HS-27A (cell line): ENCODE data around the gene OR10H3.
"Not testable (repeated sequence)": the region's sequence is repeated elsewhere in the genome, so short reads cannot be mapped to it uniquely, and the experiment has no call there.

ENCODE experiments used
- DNase-seq: peaks from one replicate; pipeline ENCODE4 v3.0.0-alpha.2; 2012; ENCODE audit warnings: low read depth, missing footprints

OR10H3 gene

DNA sequence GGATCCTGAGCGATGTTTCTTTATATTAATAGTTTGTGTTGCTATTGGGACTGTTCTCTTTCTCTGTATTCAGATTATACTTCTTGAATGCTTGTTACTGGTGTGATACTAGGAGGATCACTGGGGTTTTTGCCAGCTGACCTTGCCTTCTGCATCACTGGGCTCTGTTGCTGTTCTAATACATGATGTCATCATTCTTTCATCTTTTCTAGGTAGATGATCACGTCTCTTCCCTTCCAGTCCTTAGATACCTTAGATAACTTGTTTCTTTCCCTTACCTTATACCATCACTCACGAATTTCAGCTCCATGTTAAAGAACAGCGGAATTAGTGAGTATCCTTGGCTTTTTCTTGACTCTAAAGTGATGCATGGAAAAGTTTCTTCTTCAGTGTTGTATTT lies at the start of gene OR10H3:
OR10H3 (plus strand) TSS at position 264 of the 400 bp plus-strand sequence. CDS start 3,408 bp downstream, outside the sequence.
- no peak for DNase-seq

DNA sequence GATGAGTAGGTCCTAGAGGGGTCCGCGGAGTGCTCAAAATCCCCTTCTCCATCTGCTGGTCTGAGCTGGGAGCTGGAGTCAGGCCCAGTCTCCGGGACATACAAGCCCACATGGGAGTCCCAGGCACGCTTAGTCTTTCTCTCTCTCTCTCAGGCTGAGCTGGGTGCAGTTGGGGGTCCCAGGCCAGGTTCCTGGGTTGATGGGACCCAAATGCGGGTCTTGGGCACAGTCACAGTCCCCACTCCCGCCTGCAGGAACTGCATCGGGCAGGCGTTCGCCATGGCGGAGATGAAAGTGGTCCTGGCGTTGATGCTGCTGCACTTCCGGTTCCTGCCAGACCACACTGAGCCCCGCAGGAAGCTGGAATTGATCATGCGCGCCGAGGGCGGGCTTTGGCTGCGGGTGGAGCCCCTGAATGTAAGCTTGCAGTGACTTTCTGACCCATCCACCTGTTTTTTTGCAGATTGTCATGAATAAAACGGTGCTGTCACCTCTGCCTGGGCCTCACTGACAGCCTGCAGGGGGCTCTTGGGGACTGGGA lies 41.1 kb upstream of the OR10H3 start:
- no peak for DNase-seq

DNA sequence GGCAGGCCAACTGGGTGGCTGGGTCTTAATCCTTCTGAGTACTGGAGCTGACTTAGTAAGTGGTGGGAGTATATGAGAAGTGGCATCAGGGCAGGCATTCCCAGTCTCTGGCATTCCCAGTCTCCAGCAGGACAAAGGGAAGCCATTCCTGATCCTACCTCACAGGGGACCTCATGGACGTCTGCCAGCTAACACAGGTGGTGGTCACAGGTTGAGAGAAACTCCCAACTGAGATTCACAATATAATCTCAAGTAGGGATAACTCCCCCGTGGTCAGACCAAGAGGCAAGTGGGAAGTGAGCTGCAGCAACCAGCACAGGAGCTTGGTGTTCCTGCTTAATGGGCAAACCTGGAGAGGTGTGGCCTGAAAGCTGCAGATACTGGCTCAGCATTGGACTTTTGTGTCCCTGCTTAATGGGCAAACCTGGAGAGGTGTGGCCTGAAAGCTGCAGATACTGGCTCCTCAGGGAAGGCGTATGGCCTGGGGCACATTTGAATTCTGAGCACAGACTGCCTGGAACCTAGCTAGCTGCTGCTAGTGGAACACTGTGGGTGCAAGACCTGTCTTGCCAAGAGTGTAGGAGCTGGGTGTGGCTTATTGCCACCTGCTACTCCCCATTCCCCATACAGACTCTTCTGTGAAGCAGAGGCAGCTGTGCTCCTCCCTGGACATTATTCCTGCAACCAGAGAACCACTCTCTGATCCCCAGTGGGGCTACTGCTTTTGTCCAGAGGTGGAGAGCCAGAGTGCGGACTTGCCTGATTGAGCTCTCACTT lies 35.8 kb upstream of the OR10H3 start:
- no peak for DNase-seq

DNA sequence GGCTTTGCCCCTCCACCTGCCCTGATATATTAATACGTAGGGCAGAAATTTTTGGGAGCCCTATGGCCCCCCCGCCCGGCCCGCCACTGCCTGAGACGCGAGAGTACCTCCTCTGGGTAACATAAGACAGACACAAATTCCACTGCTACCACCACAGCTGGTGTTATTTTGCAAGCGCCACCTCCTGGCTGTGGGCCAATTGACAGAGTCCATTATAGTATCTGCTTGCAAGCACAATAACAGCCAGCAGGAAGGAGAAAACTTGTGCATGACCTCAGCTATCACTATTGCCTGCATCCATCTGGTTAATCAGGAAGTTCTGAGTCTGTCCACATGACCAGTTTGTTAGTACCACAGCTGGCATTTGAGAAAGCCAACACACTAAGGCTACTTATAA lies 35.3 kb upstream of the OR10H3 start:
- DNase-seq, result no peak

DNA sequence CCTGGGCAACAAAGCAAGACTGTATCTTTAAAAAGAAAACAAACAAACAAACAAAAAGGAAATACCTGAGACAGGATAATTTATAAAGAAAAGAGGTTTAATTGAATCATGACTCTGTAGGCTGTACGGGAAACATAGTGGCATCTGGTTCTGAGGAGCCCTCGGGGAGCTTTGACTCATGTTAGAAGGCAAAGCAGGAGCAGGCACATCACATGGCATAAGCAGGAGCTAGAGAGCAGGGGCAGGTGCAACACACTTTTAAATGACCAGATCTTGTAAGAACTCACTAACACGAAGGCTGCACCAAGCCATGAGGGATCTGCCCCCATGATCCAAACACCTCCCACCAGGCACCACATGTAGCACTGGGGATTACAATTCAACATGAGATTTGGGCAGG lies 23.1 kb upstream of the OR10H3 start:
- no peak for DNase-seq

GRCh38 chr19:15715642-15716041 lies 22.1 kb upstream of the OR10H3 start:
- DNase-seq, result no peak

- no peak for DNase-seq
These were observed 20.0 kb upstream of the OR10H3 start for GRCh38 chr19:15717809-15718208.

GRCh38 chr19:15721268-15721667 lies 16.5 kb upstream of the OR10H3 start:
- DNase-seq, result no peak

GRCh38 chr19:15722956-15723355 lies 14.8 kb upstream of the OR10H3 start:
- no peak for DNase-seq

- no peak for DNase-seq
These were observed 10.1 kb upstream of the OR10H3 start, which contains the start of gene OR10H2 for GRCh38 chr19:15727724-15728123. Gene OR10H2, plus strand, starts transcription at chr19:15728024. Its CDS starts 20 bp downstream, at chr19:15728044.

GRCh38 chr19:15730538-15730937 lies 7.2 kb upstream of the OR10H3 start:
- DNase-seq, result no peak

DNA sequence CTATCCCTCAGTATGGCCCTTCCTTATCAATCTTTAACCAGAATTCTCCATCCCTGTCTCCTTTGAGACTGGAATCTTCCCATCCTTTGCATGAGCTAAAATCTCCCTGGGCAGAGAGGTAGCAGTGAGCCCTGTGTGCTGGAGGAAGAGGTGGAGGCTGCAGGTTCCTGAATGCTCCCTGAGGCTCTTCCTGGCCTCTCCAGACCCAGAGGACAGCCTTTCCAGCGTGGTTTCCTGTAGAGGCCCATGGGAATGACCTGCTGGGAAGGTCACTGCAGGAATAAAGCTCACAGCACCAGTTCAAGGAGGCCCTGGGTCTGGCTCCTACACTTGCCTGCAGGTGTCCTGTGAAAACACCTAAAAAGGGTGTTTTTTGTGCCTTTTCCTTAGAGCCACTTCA lies 5.4 kb upstream of the OR10H3 start:
- DNase-seq, result no peak

DNA sequence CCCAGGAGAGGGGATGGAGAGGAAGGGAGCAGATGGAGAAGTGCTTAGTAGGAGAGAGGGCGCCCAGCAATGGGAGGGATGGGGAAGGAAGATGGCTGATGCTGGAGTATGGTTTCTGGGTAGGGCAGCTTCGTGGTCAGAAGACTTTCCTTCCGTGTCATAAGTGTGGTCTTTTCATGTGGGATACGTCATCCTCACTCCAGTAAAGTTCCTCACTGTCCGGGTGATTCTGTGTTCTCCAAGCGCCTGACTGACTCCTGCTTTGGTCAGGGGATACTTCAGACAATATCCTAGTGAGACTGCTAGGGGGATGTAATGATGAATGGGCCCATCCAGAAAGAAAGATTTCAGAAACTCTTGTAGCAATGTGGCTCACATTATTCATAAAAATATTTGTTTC lies 3.9 kb upstream of the OR10H3 start:
- DNase-seq, result no peak

DNA sequence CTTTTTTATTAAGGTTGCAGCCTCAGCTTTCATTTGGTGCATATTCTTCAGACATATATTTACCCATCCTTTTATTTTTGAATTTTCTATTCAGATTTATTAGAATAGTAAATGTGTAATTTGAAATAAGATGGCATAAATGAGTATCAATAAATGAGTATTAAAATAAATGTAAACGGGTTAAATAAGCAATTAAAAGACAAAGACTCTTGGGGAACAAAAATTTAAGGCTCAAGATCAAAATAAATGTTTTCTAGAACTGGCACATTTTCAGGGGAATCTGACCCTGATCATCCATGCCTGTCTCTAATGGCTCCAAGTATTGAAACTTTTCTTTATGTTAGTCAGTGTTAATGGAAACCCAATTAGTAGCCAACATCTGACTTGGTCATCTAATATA lies 3.0 kb downstream of the OR10H3 start:
- DNase-seq, result no peak

DNA sequence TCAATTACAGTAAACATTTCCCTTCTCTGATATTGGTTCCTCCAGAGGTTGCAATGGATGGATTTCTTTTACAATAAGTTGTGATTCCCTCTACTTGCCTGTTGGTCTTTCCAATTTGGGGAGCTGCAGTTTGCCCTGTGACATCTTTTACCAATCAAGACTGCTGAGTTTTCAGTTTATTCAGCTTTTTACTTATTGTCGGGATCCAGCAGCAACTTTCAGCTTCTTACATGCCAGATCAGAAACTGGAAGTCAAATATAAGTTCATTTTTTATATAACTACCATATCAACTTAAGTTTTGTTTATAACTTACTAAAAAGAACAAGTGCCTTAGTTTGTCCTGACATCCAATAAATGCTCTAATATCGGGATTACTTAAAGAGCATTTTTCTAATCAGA lies 10.5 kb downstream of the OR10H3 start:
- no peak for DNase-seq

DNA sequence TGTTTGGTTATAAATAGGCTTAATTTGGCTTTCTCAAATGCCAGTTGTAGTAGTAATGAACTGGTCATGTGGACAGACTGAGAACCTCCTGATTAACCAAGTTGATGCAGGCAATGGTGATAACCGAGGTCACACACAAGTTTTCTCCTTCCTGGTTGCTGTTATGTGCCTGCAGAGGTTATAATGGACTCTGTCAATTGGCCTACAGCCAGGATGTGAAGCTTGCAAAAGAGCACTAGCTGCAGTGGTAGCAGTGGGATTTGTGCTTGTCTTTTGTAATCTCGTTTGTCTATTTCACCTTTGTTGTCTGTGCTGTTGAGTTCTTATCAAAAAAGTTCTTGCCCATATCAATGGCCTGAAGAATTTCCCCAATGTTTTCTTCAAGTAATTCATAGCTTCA lies 20.6 kb downstream of the OR10H3 start:
- DNase-seq, result no peak

- no peak for DNase-seq
These were observed 22.3 kb downstream of the OR10H3 start for GRCh38 chr19:15759962-15760565.

DNA sequence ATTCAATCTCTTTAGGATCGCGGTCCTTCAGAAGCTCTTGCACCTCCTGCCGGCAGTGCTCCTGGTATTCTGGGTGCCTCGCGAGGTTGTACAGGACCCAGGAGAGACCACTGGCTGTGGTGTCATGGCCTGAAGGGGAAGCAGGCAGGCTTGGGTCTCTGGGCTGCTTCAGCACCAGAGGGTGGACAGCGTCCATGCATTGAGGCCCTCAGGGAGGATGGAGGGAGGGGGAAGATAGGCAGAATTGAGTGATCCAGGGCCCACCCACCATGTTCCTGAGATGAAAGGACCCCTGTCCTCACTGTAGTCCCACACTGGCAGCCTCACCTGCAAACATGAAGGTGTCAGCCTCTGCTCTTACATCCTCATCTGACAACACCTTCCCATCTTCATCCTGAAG lies 31.8 kb downstream of the OR10H3 start:
- no peak for DNase-seq

- DNase-seq, result not testable (repeated sequence)
These were observed 36.4 kb downstream of the OR10H3 start for GRCh38 chr19:15774159-15774558.

- no peak for DNase-seq
These were observed 37.5 kb downstream of the OR10H3 start for GRCh38 chr19:15775249-15775648.

- no peak for DNase-seq
These were observed 38.5 kb downstream of the OR10H3 start for GRCh38 chr19:15776264-15776663.

- DNase-seq, result no peak
These were observed 39.5 kb downstream of the OR10H3 start for GRCh38 chr19:15776991-15777970.
